ENCODE measurements around the gene GLB1L.
"Not testable (repeated sequence)": the region's sequence is repeated elsewhere in the genome, so short reads cannot be mapped to it uniquely, and the experiment has no call there.

GLB1L gene

DNA sequence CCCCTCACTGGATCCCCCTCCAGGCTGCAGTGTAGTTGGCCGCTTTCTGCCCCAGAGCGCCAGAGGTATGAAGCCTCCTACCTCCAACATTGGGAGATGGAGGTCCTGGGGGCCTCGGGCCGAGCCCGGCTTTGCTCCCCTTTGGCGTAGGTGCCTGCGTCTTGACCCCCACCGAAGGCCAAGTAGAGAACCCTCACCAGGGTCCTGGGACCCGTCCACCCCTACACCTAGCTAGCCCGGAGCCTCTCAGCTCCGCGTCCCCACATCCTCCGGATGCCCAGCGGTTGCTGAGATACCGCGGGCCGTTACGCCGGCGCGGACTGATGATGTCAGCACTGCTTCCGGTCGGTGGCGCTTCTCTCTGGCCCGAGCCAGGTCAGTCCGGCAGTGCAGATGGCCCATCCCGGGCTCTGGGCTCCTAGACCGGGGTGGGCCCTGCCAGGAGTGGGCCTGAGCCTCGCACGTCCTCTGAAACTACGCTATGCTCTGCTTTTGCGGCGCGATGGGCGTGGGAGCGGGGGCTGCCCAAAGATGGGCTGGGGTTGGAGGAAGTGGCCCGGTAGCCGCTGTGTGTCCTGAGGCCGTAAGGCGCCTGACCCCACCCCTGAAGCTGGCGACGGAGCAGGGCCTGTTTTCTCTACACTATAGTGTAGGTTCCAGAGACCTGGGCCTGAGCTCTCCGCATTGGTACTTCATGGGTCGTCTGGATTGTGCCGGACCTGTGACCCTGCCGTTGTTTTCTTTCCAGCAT lies at the start of gene GLB1L, which contains the start of gene STK16:
Gene GLB1L (minus strand): TSS at position 297 of the 751 bp plus-strand sequence. CDS start 1,871 bp downstream, outside the sequence.
Gene STK16 (plus strand): TSS at position 332 of the 751 bp plus-strand sequence. CDS start 521 bp downstream, outside the sequence.
- peak; percentile 69 to 71 for DNase-seq

DNA sequence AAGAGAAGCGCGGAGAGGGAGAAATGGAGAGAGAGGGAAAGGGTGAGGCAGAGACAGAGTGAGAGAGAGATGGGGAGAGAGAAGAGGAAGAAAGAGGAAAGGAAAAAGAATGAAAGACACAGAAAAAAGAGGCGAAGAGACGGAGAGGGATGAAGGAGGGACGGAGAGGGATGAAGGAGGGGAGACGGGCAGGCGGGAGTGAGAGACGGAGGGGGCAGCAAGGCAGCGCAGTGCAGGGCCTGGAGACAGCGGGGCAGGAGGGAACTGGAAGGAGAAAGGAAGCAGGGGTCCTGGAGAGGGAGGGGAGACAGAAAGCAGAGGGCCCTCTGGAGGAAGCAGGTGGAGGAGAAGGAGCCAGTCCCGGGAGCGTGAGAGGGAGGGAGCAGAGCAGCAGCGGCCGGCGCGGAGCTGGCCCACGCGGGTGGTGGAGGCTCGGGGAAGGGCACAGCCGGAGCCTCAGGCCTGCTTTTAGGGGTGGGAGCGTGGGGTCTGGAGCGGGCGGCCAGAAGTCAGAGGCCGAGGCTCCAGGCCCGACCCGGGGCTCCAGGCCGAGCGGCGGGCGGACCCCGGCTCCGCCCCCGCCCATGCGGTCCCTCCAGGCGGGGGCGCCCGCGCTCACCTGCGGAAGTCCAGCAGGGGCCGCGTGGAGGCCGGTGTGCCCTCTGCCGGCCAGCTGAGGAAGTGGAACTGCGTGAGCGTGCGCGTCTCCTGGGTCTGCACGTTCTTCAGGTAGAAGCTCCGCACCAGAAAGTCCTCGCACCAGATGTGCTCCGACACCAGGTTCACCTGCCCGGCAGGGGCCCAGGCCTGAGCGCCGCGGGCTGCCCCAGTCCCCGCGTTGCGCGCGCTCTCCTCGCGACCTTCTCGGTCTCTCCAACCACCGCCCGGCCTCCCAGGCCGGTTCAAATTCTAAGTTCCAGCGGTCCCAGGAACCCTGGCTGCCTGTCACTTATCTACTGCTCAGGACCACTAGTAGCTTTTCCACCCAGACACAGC lies 49.4 kb upstream of the GLB1L start:
- peak; percentile 58 to 62 for DNase-seq

DNA sequence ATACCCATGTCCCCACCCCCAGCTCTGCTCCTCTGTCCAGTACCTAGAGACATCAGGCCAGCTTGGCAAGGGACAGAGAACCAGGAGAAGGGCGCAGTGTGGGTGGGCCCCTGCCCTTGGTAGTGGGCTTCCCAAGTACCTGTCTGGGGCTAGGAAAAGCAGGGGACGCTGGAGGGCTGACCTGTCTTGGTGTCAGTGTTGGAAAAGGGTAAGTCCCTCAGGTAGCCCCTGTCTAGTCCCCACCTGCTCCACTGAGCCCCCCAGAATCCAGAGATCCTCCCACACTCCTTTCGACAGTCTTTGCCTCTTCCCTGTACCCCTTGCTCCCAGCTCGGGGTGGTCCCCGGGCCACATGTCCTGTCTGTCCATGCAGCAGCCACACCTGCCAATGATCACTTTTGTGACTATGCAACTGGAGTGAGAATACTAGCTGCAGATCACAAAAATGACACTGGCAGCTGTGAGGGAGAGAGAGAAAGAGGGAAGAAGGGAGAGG lies 48.5 kb upstream of the GLB1L start:
- DNase-seq: no peak

DNA sequence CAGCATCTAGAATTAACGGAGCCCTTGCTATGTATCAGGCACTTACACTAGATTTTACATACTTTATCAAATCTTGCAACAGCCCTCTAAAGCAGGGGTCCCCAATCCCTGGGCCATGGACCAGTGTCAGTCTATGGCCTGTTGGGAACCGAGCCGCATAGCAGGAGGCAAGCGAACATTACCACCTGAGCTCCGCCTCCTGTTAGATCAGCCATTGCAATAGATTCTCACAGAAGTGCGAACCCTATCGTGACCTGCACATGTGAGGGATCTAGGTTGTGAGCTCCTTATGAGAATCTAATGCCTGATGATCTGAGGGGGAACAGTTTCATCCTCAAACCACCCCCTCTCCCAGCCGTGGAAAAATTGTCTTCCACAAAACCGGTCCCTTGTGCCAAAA lies 47.4 kb upstream of the GLB1L start:
- no peak for DNase-seq

DNA sequence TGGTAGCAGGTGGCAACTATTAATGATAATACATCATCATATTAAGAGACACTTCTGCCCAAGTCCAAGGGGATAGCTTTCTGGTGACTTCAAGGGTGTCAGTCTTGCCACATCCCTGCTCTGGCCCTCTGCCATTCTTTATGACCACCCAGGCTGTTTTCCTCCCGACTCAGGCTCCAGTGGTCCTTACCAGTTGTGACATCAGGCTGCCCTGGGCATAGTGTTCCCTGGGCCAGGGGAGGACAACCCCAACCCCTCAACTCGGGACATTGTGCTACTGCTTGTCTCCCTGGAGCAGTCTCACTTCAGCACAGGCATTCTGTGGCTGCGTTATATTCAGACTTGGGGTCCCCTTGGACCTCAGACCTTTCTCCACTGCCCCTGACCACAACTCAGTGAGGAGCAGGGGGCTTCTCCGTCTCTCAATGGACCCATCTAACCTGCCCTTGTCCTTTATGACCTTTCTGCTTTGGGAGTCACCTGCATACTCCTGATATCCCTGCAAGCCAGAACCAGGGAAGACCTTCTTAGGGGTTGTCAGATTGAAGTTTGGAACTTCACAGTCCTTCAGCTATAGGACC lies 46.8 kb upstream of the GLB1L start:
- DNase-seq: no peak

DNA sequence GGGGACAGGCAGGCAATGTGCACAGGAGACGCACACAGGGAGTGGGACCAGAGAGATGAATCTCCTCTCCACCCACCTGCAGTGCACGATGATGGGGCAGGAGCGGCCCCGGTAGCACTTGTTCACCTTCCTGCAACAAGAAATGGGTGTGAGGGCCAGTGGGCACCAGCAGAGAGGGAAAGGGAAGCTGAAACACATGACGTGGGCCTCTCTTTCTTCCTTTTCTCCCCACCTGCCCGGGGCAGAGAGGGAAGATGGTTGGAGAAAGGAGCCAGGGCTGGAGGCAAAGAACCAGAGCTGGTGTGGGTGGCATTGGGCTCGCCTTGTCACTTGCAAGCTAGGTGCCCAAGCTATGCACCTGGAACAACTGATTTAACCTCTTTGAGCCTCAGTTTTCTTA lies 46.1 kb upstream of the GLB1L start:
- no peak for DNase-seq

DNA sequence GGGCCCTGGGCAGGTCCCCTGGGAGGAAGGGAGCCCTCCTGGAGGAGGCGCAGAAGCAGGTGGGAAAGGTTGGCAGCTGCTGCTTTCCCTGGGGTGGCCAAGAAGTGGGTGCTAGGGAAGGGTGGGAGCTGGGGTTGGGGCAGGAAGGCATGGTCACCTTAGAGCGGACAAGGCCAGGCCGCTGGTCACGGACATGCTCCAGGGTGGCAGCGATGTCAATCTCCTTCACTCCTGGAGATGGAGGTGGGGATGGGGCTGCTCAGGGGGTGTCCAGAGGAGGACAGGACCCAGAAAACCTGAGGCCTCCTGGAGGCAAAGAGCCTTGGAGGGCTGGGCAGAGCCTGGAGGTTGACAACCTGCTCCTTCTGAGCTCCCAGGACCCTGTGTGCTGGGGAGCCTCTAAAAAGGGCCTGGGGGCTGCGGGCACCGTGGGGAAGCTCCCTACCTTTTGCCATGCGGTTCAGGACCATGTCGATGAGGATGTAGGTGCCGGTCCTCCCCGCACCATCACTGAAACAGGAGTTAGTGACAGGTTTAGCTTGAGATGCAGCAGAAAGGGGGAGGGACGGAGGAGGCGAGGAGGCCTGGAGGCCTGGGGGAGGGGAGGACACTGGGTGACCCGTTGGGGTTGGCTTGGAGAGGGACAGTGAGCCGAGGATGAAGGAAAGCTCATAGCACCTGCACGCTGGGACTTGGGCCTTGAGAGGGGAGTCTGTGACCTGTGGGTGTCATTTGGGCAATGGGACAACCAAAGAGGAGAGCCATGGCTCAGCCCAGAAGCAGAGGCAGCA lies 45.3 kb upstream of the GLB1L start:
- DNase-seq: no peak

DNA sequence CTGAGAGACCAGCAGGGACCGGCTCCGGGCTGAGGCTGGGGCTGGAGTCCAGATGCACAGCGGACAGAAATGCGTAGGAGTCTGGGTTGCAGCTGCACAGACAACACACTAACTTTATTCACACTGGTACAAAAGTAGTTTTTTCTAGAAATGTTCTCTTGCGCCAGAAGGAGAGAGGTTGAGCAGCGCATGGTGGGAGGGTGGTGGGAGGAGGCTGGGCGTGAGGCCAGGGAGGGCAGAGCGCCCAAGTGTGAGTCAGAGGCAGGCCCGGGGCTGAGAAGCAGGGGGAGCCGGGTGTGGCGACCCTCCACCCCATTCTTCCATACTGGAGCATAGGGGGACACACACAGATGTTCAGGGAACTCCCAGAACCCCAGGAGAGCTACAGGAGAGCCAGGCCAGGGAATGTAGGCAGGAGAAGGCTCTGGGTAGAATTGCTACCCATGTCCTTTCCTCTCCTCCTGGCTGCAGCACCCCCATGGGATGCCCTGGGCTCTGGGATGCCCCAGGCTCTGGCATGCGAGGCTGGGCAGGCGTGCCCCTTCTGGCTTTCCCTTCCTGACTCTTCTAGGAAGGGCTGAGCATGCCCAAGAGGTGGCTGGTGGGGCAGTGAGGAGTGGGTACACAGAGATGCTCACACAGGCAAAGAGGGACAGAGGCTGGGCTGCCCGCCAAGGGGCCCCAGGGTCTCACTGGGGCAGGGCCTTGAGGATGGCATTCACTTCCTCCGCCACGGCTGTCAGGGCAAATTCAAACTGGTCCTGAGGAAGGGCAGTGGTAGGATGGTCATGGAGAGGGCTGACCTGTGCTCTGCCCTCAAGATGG lies 44.5 kb upstream of the GLB1L start:
- DNase-seq: no peak

DNA sequence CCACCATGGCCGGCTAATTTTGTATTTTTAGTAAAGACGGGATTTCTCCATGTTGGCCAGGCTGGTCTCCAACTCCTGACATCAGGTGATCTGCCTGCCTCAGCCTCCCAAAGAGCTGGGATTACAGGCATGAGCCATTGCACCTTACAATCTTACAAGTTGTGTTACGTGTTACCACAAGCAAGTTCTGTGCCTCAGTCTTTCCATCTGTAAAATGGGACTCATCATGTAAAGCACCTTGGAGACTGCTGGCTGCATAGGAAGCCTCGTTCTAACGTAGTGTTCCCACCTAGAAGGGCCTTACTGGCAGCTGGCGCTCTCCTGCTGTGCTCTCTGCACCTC lies 43.9 kb upstream of the GLB1L start:
- DNase-seq: no peak

DNA sequence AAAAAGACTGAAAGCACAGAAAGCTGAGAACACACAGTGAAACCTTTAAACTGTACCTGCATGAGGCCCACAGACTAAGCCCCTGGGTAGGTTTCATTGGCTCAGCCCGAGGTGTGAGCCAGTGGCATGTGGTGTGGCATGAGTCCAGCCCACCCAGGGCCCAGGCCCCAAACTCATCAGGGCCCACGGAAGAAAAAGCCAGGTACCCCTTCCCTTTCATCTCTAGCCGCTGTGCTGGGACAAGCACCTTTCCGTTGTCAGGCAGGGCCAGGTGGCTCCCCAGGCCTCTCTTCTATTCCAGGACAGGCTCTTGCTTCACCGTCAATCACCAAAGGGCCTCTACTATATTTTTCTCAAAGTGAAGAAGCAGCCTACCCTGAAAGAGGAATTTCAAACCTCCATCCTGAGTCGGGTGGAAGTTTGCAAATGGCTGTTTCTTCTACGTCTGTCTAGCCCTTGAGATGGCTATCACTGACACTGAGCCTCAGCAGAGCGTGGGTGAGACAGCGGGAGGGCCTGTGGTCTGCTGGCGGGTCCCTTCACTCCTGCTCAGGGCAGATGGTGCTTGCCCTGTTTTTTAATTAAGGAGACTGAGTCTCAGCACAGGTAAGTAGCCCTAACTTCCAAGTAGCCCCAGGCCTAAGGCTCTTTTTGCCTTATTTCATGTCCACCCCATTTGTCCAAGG lies 42.5 kb upstream of the GLB1L start:
- DNase-seq: no peak

DNA sequence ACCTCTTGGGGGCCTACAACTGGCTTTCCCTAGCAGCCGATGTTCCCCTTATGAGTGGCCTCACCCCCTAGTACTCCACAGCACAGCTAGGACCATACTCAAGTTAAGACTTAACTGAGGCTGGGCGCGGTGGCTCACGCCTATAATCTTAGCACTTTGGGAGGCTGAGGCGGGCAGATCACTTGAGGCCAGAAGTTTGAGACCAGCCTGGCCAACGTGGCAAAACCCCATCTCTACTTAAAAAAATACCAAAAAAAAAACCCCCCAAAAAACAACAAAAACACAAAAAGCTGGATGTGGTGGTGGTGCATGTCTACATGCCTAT lies 41.8 kb upstream of the GLB1L start:
- not testable (repeated sequence) for DNase-seq

DNA sequence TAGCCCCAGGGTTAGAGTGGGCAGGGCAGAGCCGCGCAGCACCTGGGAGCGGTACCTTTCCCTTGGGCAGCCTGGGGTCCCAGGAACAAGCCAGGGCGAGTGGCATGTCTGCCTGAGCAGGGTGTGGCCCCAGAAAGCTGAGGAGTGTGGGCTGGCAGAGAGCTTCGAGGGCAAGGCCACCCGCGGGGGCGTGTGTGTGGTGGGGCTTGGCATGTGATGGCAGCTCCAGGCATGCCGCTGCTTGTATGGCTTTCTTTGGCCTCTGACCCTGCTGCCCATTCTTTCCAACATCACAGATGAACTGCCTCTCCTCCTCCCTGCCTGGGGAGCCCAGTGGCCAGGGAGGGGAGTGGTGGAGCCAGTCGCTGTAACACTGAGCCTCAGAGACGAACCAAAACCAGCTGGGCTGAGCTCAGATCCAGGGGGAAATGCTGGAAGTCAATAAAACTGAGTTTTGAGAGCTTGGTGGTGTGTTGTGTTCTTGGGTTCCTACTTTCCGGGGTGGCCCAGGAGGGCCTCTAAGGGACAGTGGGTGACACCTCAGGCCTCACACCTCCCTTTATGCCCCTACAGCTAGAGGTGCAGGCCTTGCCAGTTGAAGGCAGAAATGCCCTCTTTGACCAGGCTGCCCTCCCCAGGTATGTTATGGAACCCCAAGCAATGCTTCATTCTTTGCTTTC lies 41.3 kb upstream of the GLB1L start:
- DNase-seq: no peak

DNA sequence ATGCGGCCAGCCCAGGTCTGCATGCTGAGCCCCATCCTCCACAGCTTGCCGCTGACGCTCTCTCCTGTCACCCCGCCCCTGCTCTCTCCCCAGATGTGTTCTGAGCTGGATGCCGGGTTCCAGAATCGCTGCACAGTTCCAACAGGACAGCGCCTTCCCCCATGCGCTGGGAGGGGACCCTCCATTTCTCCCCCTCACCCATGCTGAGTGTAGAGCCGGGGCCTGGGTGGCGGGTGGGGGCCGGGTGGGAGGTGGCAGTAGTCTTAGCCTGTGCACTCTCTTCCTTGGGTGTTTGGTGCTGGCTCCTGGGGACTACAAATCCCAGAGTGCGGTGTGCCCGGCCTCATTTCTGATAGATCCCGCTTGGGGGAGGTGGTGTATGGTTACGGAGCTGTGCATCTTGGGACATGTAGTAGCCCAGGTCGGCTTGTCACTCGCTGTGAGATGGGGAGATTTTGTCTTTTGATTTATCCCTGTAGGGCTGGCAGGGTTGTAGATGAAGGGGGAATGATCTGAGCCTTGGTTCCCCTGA lies 40.7 kb upstream of the GLB1L start:
- DNase-seq: no peak

DNA sequence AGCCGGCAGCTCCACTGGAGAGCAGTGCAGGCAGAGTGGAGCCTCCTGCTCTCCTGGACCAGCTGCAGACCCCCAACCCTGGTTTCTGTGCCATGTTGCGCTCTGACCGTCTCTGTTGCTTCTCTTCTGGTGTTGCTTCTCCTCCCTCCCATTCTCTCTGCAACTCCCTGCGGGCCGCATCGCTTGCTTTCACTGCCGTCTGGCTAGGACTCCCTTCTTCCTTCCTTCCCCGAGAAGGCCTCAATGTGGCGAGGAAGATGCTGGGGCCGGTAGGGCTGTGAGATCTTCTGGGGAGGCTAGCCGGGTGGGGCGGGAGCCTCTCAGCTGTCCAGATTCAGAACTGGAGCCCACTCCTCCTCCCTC lies 40.1 kb upstream of the GLB1L start:
- no peak for DNase-seq

DNA sequence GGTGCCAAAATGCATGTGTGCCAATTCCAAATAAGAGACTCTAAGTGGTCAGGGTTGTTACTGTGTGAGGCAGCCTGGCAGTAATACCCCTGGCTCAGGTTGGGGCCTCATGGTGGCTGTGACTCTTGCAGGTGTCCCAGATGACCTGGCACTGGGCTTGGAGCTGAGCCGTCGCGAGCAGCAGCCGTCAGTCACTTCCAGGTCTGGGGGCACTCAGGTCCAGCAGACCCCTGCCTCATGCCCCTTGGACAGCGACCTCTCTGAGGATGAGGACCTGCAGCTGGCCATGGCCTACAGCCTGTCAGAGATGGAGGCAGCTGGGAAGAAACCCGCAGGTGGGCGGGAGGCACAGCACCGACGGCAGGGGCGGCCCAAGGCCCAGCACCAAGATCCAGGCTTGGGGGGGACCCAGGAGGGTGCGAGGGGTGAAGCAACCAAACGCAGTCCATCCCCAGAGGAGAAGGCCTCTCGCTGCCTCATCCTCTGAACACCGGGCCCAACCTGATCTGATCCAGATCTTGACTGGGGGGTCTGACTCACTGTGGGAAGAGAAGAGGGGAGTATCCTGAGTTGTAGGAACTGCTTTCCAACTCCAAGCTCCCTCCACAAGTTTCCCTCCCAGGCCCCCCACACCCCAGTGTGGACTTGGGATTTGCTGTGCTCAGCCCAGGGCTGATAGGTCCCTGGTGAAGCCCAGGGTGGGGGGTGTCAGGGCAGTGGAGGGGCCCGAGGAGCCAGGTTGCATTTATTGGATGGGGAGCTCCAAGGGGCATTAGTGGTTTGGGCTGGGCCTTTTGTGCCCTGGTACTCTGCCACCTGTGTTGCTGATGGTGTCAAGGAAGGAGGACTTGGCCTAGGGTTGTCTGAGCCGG lies 39.5 kb upstream of the GLB1L start:
- no peak for DNase-seq

DNA sequence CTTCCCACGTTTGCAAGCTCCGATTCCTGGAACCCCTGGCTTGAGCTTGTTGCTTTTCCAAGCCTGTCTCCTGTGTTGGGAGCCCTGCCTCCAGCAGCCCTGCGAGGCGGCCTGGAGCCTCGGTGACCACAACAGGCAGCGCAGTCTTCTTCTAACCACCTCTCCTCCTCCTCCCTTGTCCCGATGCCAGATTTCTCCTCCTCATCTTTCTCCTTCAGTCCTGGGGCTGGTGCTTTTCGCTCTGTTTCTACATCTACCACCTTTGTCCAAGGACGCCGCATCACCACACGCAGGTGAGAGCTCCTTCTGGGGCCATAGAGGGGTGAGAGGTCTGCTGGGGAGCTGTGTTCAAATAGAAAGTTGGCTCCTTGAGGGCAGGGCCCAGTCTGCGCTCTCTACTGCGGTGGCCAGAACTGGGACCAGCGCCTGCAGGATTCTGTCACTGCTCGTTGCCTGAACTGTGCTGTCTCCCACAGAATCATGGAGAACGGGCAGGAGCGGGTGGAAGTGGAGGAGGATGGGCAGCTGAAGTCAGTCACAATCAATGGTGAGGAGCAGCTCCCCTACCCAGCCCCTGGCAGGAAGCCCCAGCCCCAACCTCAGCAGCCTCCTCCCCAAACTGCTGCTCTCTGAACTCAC lies 37.8 kb upstream of the GLB1L start:
- no peak for DNase-seq

DNA sequence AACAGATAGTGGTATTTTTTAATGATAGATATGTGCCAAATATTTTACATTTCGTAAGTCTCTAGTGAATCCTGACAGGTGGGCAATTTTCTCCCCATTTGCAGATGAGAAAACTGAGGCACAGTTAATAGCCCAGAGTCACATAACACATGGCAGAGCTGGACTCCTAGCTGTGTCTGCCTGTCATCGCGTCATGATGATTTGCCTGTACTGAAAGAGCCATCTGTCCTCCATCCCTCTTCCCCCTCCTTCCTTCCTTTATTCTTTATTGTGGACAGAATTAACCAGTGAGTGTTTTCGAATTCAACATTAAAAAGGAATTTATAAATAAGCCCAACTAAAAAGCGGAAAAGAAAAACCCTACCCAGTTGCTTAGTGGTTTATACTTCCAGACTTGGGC lies 37.1 kb upstream of the GLB1L start:
- DNase-seq: no peak

DNA sequence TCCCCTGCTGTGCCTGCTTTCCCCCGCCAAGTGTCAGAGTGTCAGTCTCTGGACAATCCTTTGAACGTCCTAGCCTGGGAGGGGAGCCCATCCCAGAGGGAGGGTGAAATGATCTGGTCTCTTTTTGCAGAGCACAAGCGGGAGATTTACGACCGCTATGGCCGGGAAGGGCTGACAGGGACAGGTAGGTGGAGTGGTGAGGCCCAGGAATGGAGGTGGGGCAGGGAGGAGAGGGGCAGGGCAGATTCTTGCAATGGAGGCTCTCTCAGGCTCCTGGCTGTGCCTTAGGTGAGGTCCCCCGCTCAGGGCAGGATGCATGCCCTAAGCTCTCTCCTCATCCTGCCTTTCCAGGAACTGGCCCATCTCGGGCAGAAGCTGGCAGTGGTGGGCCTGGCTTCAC lies 36.3 kb upstream of the GLB1L start:
- DNase-seq: no peak

DNA sequence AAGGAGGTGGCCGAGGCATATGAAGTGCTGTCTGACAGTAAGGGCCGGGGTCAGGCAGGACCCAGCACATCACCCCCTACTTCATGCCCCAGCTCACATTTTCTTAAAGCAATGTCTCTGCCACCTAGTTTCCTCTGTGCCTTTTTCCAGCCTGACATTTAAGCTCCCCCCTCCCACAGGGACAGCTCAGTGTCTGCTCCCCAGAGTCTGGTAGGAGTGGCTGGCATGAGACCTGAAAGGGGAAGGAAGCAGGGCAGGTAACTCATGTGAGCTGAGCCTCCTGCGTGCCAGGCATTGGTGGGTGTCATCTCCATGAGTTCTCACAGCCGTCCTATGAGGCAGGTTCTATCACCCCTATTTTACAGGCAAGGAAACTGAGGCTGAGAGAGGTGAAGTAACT lies 35.4 kb upstream of the GLB1L start:
- DNase-seq: no peak
